Hepatocyte (in vitro differentiated cells): Measurements from ENCODE around the gene ALG12. TPM values are rescaled to one million over a fixed set of nuclear protein-coding genes. Genes with fewer than 3 reads are reported as not detected.

Experiments used
- DNase-seq: peaks from one replicate; pipeline ENCODE4 v3.0.0-alpha.2; 2016; ENCODE audit warnings: low spot score
- H2AFZ ChIP-seq: fragments of 200-600 bp; sonication (generic); 2 replicates; pipeline ENCODE4 v1.6.0; 2016; ENCODE audit warnings: antibody characterized with exemption, mild to moderate bottlenecking
- H3K27ac ChIP-seq: fragments of 200-600 bp; sonication (generic); 2 replicates; pipeline ENCODE4 v1.5.1; 2016; ENCODE audit warnings: mild to moderate bottlenecking
- H3K27me3 ChIP-seq: fragments of 200-600 bp; sonication (generic); 2 replicates; pipeline ENCODE4 v1.6.1; 2016
- H3K36me3 ChIP-seq: fragments of 200-600 bp; sonication (generic); replicated peaks from 2 replicates; pipeline ENCODE4 v1.5.1; 2016; ENCODE audit warnings: low read depth; ENCODE audit not compliant: insufficient read depth
- H3K4me1 ChIP-seq: fragments of 200-600 bp; sonication (generic); 2 replicates; pipeline ENCODE4 v1.5.1; 2016; ENCODE audit warnings: mild to moderate bottlenecking, moderate library complexity; ENCODE audit not compliant: insufficient read depth
- H3K4me2 ChIP-seq: fragments of 200-600 bp; sonication (generic); 2 replicates; pipeline ENCODE4 v1.6.0; 2016
- H3K4me3 ChIP-seq: fragments of 200-600 bp; sonication (generic); 2 replicates; pipeline ENCODE4 v1.5.1; 2016; ENCODE audit warnings: mild to moderate bottlenecking
- H3K79me2 ChIP-seq: fragments of 200-600 bp; sonication (generic); 2 replicates; pipeline ENCODE4 v1.6.0; 2017; ENCODE audit warnings: mild to moderate bottlenecking
- H3K9me2 ChIP-seq: fragments of 200-600 bp; sonication (generic); replicated peaks from 2 replicates; pipeline ENCODE4 v1.6.0; 2017; ENCODE audit warnings: mild to moderate bottlenecking; ENCODE audit not compliant: insufficient read depth
- H3K9me3 ChIP-seq: fragments of 200-600 bp; sonication (generic); 2 replicates; pipeline ENCODE4 v1.5.1; 2016; ENCODE audit warnings: low read depth, mild to moderate bottlenecking
- H4K20me1 ChIP-seq: fragments of 200-600 bp; sonication (generic); 2 replicates; pipeline ENCODE4 v1.6.0; 2016; ENCODE audit warnings: mild to moderate bottlenecking; ENCODE audit not compliant: insufficient read depth, poor library complexity, severe bottlenecking
- CTCF ChIP-seq: fragments of 200-600 bp; sonication (generic); IDR thresholded peaks from 2 replicates; pipeline ENCODE4 v1.5.1; 2016; ENCODE audit warnings: antibody characterized with exemption, mild to moderate bottlenecking; ENCODE audit not compliant: poor library complexity
- EZH2 ChIP-seq: fragments of 200-600 bp; sonication (generic); IDR thresholded peaks from 2 replicates; pipeline ENCODE4 v1.6.1; 2016; ENCODE audit warnings: antibody characterized with exemption, mild to moderate bottlenecking, borderline replicate concordance
- EZH2phosphoT487 ChIP-seq: fragments of 200-600 bp; sonication (generic); IDR thresholded peaks from one replicate; pipeline ENCODE4 v1.6.1; 2018; ENCODE audit warnings: antibody characterized with exemption, mild to moderate bottlenecking, low read depth, moderate library complexity; ENCODE audit not compliant: unreplicated experiment, severe bottlenecking
- WGBS: methylation state at CpG from one replicate; pipeline ENCODE4 v1.1.6; 2016; ENCODE audit warnings: low lambda C conversion rate; ENCODE audit errors: missing lambda C conversion rate; 5-methylcytosine and 5-hydroxymethylcytosine counted together
- polyA plus RNA-seq: library from polyadenylated mRNA; unstranded; fragments of >200 nt; fragmentation: Nextera tagmentation; extraction: Ambion mirVana; gene quantifications from 2 replicates; pipeline ENCODE4 v1.2.1, GENCODE V29; 2016
- total RNA-seq: library from RNA; depleted of rRNA; stranded (reverse); fragments of >200 nt; gene quantifications from 2 replicates; pipeline ENCODE4 v1.2.3, GENCODE V29; 2014

Gene ALG12
- total and polyA plus RNA-seq, 2 experiments from 2014 or later = 30.8 to 69.6 TPM

DNA sequence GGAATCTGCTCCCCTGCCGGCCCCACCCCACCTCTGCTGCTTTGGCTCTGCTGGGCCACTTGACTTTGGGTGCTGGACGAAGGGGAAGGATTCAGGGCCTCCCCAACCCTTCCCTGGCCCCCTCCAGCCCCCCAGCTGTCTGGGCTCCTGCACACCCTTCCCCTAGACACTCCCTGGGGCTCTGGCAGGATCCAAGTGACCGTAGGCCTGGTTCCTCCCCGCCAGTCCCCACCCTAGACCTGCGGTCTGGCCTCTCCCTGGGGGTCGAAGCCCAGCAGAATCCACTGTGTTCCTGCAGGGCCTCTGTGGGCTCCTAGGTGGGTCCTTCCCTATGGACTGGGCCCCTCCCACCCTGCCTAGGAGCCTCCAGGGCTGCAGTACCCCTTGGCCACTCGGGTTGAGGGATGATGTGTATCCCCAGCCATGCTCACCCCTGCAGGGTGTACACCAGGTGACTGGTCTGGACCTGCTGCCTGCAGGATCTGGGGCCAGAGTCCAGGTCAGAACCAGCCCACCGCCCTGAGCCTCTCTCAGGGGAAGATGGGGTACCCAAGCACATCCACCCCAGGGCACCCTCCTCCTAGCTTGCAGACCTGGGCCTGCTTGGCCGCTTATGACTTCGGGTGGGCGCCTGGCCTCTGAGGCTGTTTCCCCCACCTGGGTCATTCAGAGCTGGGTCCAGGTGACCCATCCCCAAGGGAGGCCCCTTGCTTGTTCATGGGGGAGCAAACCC lies 48.0 kb upstream of the ALG12 start:
- Histone ChIP-seq H3K79me2 (peaks cover 32% of the 10 kb centered on the region), H2AFZ (no peak overlapping the region), H4K20me1 (peaks cover 40% of the 10 kb centered on the region), H3K9me2 (no peaks in the 10 kb centered on the region), H3K4me2 (peak overlapping the region; percentile 44), H3K4me3 (no peak overlapping the region), H3K4me1 (peaks cover 49% of the 10 kb centered on the region), H3K9me3 (no peaks in the 10 kb centered on the region), H3K36me3 (no peaks in the 10 kb centered on the region), H3K27me3 (no peaks in the 10 kb centered on the region), H3K27ac (peak overlapping the region; percentile 94)
- peak; percentile 52 for DNase-seq
- 88% methylated on average over 10 of the region's 11 CpGs for WGBS
- TF ChIP-seq CTCF (no peak), EZH2phosphoT487 (no peak), EZH2 (no peak)

DNA sequence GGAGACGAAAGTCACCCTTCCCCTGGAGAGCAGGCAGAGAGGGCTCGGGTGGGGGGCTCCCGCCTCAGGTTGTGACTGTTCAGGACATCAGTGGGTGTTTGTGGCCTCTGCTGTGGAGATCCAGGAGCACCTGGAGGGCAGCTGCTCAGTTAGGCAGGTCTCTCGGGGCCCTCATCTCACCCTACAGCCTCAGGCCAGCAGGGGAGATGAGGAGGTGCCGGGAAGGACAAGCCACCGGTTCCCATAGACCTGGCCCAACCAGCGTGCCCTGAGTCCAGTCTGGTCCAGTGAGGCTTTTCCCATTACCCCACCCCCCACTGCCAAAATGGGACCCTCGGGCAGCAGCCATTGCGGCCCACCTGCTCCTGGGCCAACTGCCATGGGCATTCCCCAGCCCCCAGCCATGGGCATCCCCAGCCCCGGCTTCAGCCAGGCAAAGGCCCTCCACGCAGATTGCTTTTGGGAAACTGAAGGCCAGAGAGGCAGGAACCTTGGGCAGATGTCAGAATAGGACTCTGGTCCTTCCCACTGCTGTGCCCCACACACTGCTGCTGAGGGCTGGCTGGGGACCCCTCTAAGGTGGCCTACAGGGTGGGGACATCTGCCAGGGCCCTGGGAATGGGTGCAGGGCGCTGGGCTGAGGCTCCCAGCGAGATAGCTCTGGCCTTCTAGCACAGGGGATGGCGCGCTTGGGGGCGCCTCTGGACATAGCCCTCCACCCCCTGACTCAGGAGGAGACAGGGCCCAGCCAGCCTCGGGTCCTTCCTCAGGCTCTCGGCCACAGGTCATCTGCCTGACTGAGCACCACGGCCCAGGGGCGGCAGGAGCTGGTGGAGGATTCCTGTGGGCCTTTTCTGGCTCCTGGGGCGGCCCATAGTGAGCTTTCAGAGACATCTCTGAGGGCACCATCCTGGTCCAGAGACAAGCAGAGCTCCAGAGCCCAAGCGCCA lies 47.1 kb upstream of the ALG12 start:
- Histone ChIP-seq H3K9me3 (no peaks in the 10 kb centered on the region), H3K9me2 (no peaks in the 10 kb centered on the region), H2AFZ (no peak overlapping the region), H3K4me2 (peak overlapping the region; percentile 95), H3K36me3 (no peaks in the 10 kb centered on the region), H4K20me1 (peaks cover 43% of the 10 kb centered on the region), H3K27ac (peak overlapping the region; percentile 94), H3K27me3 (no peaks in the 10 kb centered on the region), H3K4me1 (peaks cover 44% of the 10 kb centered on the region), H3K4me3 (no peak overlapping the region), H3K79me2 (peaks cover 35% of the 10 kb centered on the region)
- WGBS = 94% methylated on average over 19 of the region's 22 CpGs
- TF ChIP-seq EZH2 = no peak
- TF ChIP-seq CTCF = no peak
- TF ChIP-seq EZH2phosphoT487 = no peak
- DNase-seq = peak; percentile 36

DNA sequence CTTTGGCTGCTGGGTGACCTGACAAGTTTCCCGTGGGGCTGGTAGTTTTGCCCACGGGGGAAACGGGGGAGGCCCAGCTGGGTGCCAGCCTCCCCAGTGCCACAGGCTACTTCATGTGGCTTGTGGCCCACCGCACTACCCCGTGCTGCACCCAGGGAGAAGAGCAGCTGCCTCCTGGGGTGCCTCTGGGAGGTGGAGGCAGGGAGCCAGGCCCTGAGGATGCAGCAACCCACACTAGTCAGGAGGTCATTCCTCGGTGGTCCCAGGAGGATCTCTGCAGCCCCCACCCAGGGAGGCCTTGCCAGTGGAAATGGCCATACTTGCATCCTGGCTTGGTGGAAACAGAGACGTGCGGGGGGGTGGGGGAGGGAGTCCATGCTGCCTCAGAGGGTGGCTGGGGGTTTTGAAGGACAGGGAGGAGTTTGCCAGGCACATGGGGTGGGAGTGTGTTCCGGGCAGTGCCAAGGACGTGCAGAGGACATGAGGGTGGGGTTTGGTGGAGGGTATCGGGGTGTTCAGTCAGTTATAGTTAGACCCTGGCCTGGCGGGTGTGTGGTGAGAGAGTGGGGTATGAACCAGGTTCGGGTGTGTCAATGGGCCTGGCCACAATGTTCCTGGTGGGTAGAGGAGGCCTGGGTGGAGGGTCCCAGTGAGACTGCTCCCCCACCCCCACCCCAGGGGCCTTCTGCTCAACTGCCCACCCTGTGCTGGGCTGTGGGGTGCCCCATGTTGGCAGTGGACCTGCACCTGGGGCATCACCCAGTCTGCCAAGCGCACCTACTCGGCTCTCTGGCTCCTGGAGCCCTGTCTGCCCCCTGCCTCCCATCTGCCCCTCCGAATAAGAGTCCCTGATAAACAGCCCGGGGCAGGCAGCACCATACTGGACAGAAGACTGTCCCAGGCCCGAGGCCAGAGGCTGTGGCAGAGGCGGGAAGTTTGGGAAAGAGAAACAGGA lies 46.2 kb upstream of the ALG12 start:
- no peak for TF ChIP-seq CTCF
- Histone ChIP-seq H2AFZ (no peak overlapping the region), H3K79me2 (peaks cover 35% of the 10 kb centered on the region), H3K27ac (peak overlapping the region; percentile 94), H3K4me2 (peak overlapping the region; percentile 95), H3K4me3 (no peak overlapping the region), H4K20me1 (peaks cover 43% of the 10 kb centered on the region), H3K9me3 (no peaks in the 10 kb centered on the region), H3K27me3 (no peaks in the 10 kb centered on the region), H3K4me1 (peaks cover 46% of the 10 kb centered on the region), H3K9me2 (no peaks in the 10 kb centered on the region), H3K36me3 (no peaks in the 10 kb centered on the region)
- peak; percentile 10 for DNase-seq
- WGBS = 88% methylated on average over 16 of the region's 19 CpGs
